Kidney glomerular epithelial cell (primary cell): ENCODE results near the gene IGSF10.

ENCODE experiments used
- DNase-seq: peaks from one replicate; lab custom pipeline; 2025; lab: John Stamatoyannopoulos, UW

The IGSF10 gene

DNA sequence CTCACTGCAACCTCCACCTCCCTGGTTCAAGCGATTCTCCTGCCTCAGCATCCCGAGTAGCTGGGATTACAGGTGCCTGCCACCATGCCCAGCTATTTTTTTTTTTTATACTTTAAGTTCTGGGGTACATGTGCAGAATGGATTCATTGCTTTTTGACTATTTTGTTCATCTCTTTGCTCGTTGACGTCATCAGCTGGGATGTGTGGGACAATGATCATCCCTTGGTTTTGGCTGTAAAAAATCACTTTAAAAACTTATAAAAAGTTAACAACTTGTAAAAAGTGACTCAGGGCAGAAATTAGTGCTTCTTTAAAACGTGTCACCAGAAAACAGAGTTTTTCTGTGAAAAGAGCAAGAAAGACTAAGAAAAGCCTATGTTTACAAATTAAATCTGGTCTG is 37.8 kb downstream of the IGSF10 start:
- DNase-seq: no peak

DNA sequence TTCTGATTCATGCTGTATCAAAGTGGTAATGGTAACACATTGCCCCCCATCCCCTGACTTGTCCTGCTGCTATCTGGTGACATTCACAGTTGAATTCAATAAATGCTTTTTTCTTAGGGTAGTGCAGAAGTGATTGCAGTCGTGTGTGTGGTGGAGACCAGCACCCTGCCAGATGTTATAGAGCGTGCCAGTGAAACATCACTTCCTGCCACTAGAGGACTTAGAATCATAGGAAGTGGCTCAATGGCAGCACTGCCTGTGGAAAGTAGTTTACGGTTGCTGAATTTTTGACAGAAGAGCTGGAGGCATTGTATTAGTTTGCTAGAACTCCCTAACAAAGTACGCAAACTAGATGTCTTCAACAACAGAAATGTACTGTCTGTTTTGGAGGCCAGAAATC is 38.9 kb downstream of the IGSF10 start:
- no peak for DNase-seq

DNA sequence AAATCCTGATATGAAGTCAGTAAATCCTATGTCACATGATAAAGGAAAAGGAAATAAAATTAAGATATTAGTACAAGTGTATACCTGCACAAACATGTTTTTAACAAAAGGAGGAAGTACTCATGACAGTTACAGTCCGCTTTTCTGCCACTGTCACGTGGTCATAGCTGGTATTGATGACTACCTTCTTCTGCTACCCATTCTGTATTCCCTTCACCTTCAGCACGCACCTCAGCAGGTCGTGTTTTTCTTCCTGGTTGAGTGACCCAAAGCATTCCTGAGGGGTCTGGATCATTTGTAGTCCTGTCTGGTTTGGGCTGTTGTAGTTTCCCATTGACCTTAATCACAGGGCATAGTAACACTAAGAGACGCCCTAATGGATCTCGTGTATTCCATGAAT is 41.1 kb downstream of the IGSF10 start:
- no peak for DNase-seq

DNA sequence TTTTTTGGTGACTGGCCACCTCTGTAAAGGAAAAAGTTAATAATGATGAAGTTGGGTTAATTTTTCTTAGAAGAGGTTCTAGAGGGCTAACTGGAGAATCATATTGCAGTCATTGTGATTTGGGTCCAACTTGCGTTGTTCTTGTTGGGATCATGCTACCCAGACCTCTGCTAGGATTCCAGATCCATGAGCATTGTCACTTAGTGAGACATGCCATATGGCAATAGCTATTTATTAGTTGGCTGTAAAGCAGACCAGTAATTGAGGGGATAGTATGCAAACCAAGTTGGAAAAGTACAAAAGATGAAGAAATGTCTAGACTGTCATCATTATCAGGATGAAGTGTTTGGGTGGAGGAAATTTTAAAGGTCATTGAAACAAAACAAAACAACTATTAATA is 45.6 kb downstream of the IGSF10 start:
- no peak for DNase-seq

DNA sequence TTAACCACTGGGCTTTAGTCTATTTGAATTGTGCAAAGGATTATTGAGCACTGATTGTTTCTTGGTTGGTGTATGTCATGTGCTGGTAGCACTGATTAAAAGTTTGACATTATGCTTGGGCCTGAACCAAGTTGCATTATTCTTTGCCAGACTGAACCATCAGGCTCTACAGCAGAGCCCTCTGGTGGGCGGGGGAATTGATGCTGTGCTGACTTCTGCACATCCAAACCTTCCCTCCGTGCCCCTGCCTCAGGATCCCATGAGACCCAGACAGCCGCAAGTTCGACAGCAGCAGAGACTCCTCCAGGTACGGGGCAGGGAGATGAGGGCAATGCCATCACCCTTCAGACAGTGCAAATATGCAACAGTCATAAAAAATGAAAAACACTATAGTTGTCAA is 47.9 kb downstream of the IGSF10 start:
- no peak for DNase-seq
